ENCODE measurements around the gene AOAH.

DNA sequence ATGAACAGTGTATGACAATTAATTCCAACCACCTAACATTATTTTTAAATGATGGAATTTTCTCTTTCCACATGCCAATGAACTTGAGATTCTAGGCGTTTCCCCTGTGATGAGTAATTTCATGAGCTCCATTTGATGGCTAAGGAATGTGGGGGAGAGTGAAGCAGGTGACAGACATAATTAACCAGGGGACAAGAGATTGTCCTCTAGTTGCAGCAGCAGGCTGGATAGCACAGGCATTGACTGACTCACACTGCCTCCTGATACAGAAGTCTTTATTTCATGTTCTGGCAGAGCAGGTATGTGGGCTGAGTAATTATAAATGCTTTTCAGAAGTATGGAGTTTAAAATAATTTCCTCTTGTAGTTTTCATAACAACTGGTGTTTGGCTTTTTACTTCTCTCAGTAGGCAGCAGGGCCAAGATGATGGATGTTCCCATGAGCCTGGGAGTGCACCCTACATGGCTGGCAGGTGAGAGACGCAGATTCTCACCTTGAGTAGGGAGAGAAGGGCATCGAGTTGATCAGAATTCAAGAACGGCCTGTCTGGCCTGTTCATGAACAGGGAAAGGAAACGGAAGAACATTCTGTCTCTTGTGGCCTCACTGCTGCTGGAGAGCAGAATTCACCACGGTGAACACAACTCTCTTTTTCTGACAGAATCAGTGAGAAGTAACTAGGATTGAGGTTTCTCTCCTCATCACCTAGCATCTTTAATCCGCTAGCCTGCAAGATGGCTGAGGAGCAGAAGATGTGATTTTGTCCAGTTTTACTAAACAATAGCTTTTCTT, 118.8 kb downstream of the AOAH start:
- TF ChIP-seq CTCF (IDR thresholded peaks at IDR 0.05) (no peak), POLR2A (IDR thresholded peaks at IDR 0.05) (no peak)

Data from sigmoid colon (tissue), 3 donors.